ENCODE data around the gene TMEM266. TPM values are rescaled to one million over a fixed set of nuclear protein-coding genes. Genes with fewer than 3 reads are reported as not detected.

The TMEM266 gene
- total and polyA plus RNA-seq, 8 donors, result 1.9 to 5.5 (median 4.2) TPM

DNA sequence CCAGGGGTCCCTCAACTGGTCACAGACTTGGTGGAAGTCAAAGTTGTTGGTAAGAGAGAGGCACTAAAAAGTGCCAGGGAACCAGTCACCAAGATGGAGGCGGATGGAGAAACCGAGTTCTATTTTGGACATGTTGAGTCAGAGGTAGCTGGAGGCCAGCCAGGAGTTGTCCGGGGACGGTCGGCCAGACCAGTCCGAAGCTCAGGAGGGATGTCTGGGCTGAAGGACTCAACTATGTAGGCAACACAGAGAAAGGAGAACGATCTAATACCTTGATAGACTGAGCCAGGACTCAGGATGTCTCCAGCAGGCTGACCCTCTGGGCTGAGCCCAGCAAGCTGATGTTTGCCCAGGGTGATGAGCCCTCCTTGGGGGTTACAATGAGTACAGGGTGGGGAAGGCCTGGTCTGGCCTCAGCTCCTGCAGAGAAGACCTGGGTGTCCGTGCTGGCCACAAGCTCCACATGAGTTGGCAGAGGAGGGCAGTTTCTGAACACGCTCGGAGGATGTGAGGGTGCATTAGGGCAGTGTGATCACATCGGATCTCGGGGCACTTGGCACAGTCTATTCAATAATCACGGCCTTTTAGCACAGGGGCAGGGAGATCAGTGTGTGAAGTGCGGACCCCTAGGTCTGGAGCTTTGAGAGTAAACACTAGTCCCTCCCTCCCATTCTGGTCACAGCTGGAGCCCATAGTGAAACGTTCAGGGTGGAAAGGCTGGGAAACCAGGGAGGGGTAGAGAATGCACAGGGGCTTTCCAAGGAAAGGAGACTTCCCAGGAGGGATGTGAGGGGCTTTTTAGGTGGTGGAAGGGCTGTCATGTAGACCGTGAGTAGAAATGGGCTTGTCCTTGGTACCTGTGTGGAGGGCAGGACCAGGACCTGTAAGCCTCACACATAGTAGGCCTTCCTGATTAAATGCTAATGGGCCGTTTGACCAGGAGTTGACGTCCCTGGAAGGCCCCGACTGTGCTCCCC lies 139.6 kb downstream of the TMEM266 start:
- Histone ChIP-seq H3K27ac (no peak overlapping the region), H3K4me1 (peaks cover 5 to 18% (median 10%) of the 10 kb centered on the region in 3 donors), H3K27me3 (no peaks in the 10 kb centered on the region), H3K36me3 (no peaks in the 10 kb centered on the region), H3K9me3 (no peaks in the 10 kb centered on the region), H3K4me3 (no peak overlapping the region)
- DNase-seq (peak in 1 of 6 donors; percentile 40), FAIRE-seq (no peak), ATAC-seq (no peak)
- 85 to 90% methylated on average over 19 of the region's 19 CpGs for WGBS, 2 donors
- intact Hi-C loops (cut with DNase I), result no loop called here
- no peak for TF ChIP-seq CTCF (IDR thresholded peaks at IDR 0.05)

- DNase-seq (peak in 1 of 6 donors; percentile 23), ATAC-seq (no peak), FAIRE-seq (no peak)
- TF ChIP-seq CTCF (IDR thresholded peaks at IDR 0.05), result no peak
- Histone ChIP-seq H3K36me3 (no peaks in the 10 kb centered on the region), H3K27ac (no peak overlapping the region), H3K27me3 (no peaks in the 10 kb centered on the region), H3K9me3 (no peaks in the 10 kb centered on the region), H3K4me3 (no peak overlapping the region), H3K4me1 (peaks cover 5 to 18% (median 10%) of the 10 kb centered on the region in 3 donors)
- WGBS, 2 donors, result 94 to 98% methylated on average over 6 of the region's 6 CpGs
- intact Hi-C loops (cut with DNase I), result no loop called here
Measured at GRCh38 chr15:76200083-76200465, 140.3 kb downstream of the TMEM266 start.

- ATAC-seq (no peak), FAIRE-seq (no peak), DNase-seq (peak in 1 of 6 donors; percentile 42)
- TF ChIP-seq CTCF (IDR thresholded peaks at IDR 0.05), result no peak
- Histone ChIP-seq H3K36me3 (no peaks in the 10 kb centered on the region), H3K27me3 (no peaks in the 10 kb centered on the region), H3K27ac (no peak overlapping the region), H3K4me1 (peaks cover 5 to 18% (median 10%) of the 10 kb centered on the region in 3 donors), H3K9me3 (no peaks in the 10 kb centered on the region), H3K4me3 (no peak overlapping the region)
- 71 to 73% methylated on average over 5 of the region's 5 CpGs for WGBS, 2 donors
- intact Hi-C loops (cut with DNase I), result no loop called here
Measured at GRCh38 chr15:76200641-76201105, 140.9 kb downstream of the TMEM266 start.

GRCh38 chr15:76201536-76202255 lies 141.9 kb downstream of the TMEM266 start:
- Histone ChIP-seq H3K4me1 (peaks cover 4 to 11% (median 5%) of the 10 kb centered on the region in 3 donors), H3K4me3 (no peak overlapping the region), H3K27me3 (no peaks in the 10 kb centered on the region), H3K36me3 (no peaks in the 10 kb centered on the region), H3K9me3 (no peaks in the 10 kb centered on the region), H3K27ac (no peak overlapping the region)
- TF ChIP-seq CTCF (IDR thresholded peaks at IDR 0.05), result no peak
- DNase-seq (no peak), FAIRE-seq (no peak), ATAC-seq (no peak)
- intact Hi-C loops (cut with DNase I), result no loop called here
- 81 to 88% methylated on average over 6 of the region's 6 CpGs for WGBS, 2 donors

Measured in pancreas (tissue), 10 donors.